ENCODE data around the gene RNF187.

RNF187 gene

GRCh38 chr1:228510101-228510802 lies 23.1 kb downstream of the RNF187 start:
- Mint-ChIP-seq H3K27ac (ENCODE audit: low read depth) (no peak overlapping the region), H3K36me3 (ENCODE audit: insufficient read depth) (peaks cover 2% of the 10 kb centered on the region), H3K9me3 (no peaks in the 10 kb centered on the region), H3K4me1 (no peaks in the 10 kb centered on the region), H3K4me3 (no peak overlapping the region), H3K27me3 (peaks cover 1% of the 10 kb centered on the region)
- DNase-seq (ENCODE audit: low spot score in 2 of 2) (no peak), ATAC-seq (replicated peaks; ENCODE audit: extremely low read depth, poor library complexity, severe bottlenecking) (no peak)

GRCh38 chr1:228510803-228511413 lies 23.7 kb downstream of the RNF187 start:
- Mint-ChIP-seq H3K27me3 (peaks cover 8% of the 10 kb centered on the region), H3K36me3 (ENCODE audit: insufficient read depth) (peaks cover 2% of the 10 kb centered on the region), H3K27ac (ENCODE audit: low read depth) (no peak overlapping the region), H3K4me3 (no peak overlapping the region), H3K4me1 (no peaks in the 10 kb centered on the region), H3K9me3 (no peaks in the 10 kb centered on the region)
- ATAC-seq (replicated peaks; ENCODE audit: extremely low read depth, poor library complexity, severe bottlenecking): no peak
- no peak for DNase-seq (ENCODE audit: low spot score in 2 of 2)

- DNase-seq (ENCODE audit: low spot score in 2 of 2): no peak
- peaks cover 17% of the 10 kb centered on the region for H3K27me3 Mint-ChIP-seq
- H3K4me1 Mint-ChIP-seq: no peaks in the 10 kb centered on the region
- no peak for ATAC-seq (replicated peaks; ENCODE audit: extremely low read depth, poor library complexity, severe bottlenecking)
- H3K4me3 Mint-ChIP-seq: no peak overlapping the region
- no peak overlapping the region for H3K27ac Mint-ChIP-seq (ENCODE audit: low read depth)
- peaks cover 2% of the 10 kb centered on the region for H3K36me3 Mint-ChIP-seq (ENCODE audit: insufficient read depth)
- no peaks in the 10 kb centered on the region for H3K9me3 Mint-ChIP-seq
Observed at GRCh38 chr1:228511546-228512445, 24.6 kb downstream of the RNF187 start.

- H3K36me3 Mint-ChIP-seq (ENCODE audit: insufficient read depth): no peaks in the 10 kb centered on the region
- H3K27ac Mint-ChIP-seq (ENCODE audit: low read depth): no peak overlapping the region
- H3K4me3 Mint-ChIP-seq: no peak overlapping the region
- DNase-seq (ENCODE audit: low spot score in 2 of 2): no peak
- no peak for ATAC-seq (replicated peaks; ENCODE audit: extremely low read depth, poor library complexity, severe bottlenecking)
- H3K9me3 Mint-ChIP-seq: no peaks in the 10 kb centered on the region
- peaks cover 27% of the 10 kb centered on the region for H3K27me3 Mint-ChIP-seq
- H3K4me1 Mint-ChIP-seq: no peaks in the 10 kb centered on the region
Observed at GRCh38 chr1:228512781-228513198, 25.6 kb downstream of the RNF187 start.

GRCh38 chr1:228513236-228513900 lies 26.2 kb downstream of the RNF187 start:
- Mint-ChIP-seq H3K27ac (ENCODE audit: low read depth) (no peak overlapping the region), H3K36me3 (ENCODE audit: insufficient read depth) (no peaks in the 10 kb centered on the region), H3K9me3 (no peaks in the 10 kb centered on the region), H3K4me3 (no peak overlapping the region), H3K4me1 (no peaks in the 10 kb centered on the region), H3K27me3 (peaks cover 33% of the 10 kb centered on the region)
- DNase-seq (ENCODE audit: low spot score in 2 of 2) (no peak), ATAC-seq (replicated peaks; ENCODE audit: extremely low read depth, poor library complexity, severe bottlenecking) (no peak)

GRCh38 chr1:228514421-228514820 lies 27.2 kb downstream of the RNF187 start:
- no peak for ATAC-seq (replicated peaks; ENCODE audit: extremely low read depth, poor library complexity, severe bottlenecking)
- H3K4me3 Mint-ChIP-seq: no peak overlapping the region
- DNase-seq (ENCODE audit: low spot score in 2 of 2): no peak
- no peaks in the 10 kb centered on the region for H3K36me3 Mint-ChIP-seq (ENCODE audit: insufficient read depth)
- no peak overlapping the region for H3K27ac Mint-ChIP-seq (ENCODE audit: low read depth)
- no peaks in the 10 kb centered on the region for H3K9me3 Mint-ChIP-seq
- peaks cover 43% of the 10 kb centered on the region for H3K27me3 Mint-ChIP-seq
- H3K4me1 Mint-ChIP-seq: no peaks in the 10 kb centered on the region

- ATAC-seq (replicated peaks; ENCODE audit: extremely low read depth, poor library complexity, severe bottlenecking) (no peak), DNase-seq (ENCODE audit: low spot score in 2 of 2) (no peak)
- H3K4me3 Mint-ChIP-seq: no peak overlapping the region
- H3K4me1 Mint-ChIP-seq: no peaks in the 10 kb centered on the region
- no peak overlapping the region for H3K27ac Mint-ChIP-seq (ENCODE audit: low read depth)
- H3K36me3 Mint-ChIP-seq (ENCODE audit: insufficient read depth): no peaks in the 10 kb centered on the region
- H3K27me3 Mint-ChIP-seq: peaks cover 52% of the 10 kb centered on the region
- no peaks in the 10 kb centered on the region for H3K9me3 Mint-ChIP-seq
Observed at GRCh38 chr1:228515200-228515834, 28.1 kb downstream of the RNF187 start.

GRCh38 chr1:228517655-228518054 lies 30.5 kb downstream of the RNF187 start:
- no peaks in the 10 kb centered on the region for H3K4me1 Mint-ChIP-seq
- no peak for DNase-seq (ENCODE audit: low spot score in 2 of 2)
- no peak overlapping the region for H3K4me3 Mint-ChIP-seq

GRCh38 chr1:228527596-228527995 lies 40.4 kb downstream of the RNF187 start:
- no peak overlapping the region for H3K4me3 Mint-ChIP-seq
- peaks cover 6% of the 10 kb centered on the region for H3K36me3 Mint-ChIP-seq (ENCODE audit: insufficient read depth)
- DNase-seq (ENCODE audit: low spot score in 2 of 2) (no peak), ATAC-seq (replicated peaks; ENCODE audit: extremely low read depth, poor library complexity, severe bottlenecking) (no peak)
- no peaks in the 10 kb centered on the region for H3K4me1 Mint-ChIP-seq
- H3K9me3 Mint-ChIP-seq: no peaks in the 10 kb centered on the region
- H3K27me3 Mint-ChIP-seq: peaks cover 85% of the 10 kb centered on the region
- H3K27ac Mint-ChIP-seq (ENCODE audit: low read depth): no peak overlapping the region

More at GRCh38 chr1:228517655-228518054, 30.5 kb downstream of the RNF187 start:
- no peaks in the 10 kb centered on the region for H3K36me3 Mint-ChIP-seq (ENCODE audit: insufficient read depth)
- no peaks in the 10 kb centered on the region for H3K9me3 Mint-ChIP-seq
- ATAC-seq (replicated peaks; ENCODE audit: extremely low read depth, poor library complexity, severe bottlenecking): no peak
- no peak overlapping the region for H3K27ac Mint-ChIP-seq (ENCODE audit: low read depth)
- peaks cover 52% of the 10 kb centered on the region for H3K27me3 Mint-ChIP-seq

- peaks cover 88% of the 10 kb centered on the region for H3K27me3 Mint-ChIP-seq
- no peaks in the 10 kb centered on the region for H3K9me3 Mint-ChIP-seq
- H3K36me3 Mint-ChIP-seq (ENCODE audit: insufficient read depth): peaks cover 6% of the 10 kb centered on the region
- DNase-seq (ENCODE audit: low spot score in 2 of 2) (no peak), ATAC-seq (replicated peaks; ENCODE audit: extremely low read depth, poor library complexity, severe bottlenecking) (no peak)
- H3K4me1 Mint-ChIP-seq: no peaks in the 10 kb centered on the region
- no peak overlapping the region for H3K27ac Mint-ChIP-seq (ENCODE audit: low read depth)
- no peak overlapping the region for H3K4me3 Mint-ChIP-seq
Observed at GRCh38 chr1:228528612-228529011, 41.4 kb downstream of the RNF187 start.

GRCh38 chr1:228530086-228530758 lies 43.0 kb downstream of the RNF187 start:
- no peak for ATAC-seq (replicated peaks; ENCODE audit: extremely low read depth, poor library complexity, severe bottlenecking)
- H3K9me3 Mint-ChIP-seq: no peaks in the 10 kb centered on the region
- H3K4me1 Mint-ChIP-seq: no peaks in the 10 kb centered on the region
- peaks cover 6% of the 10 kb centered on the region for H3K36me3 Mint-ChIP-seq (ENCODE audit: insufficient read depth)
- no peak overlapping the region for H3K4me3 Mint-ChIP-seq
- DNase-seq (ENCODE audit: low spot score in 2 of 2): no peak
- peaks cover 88% of the 10 kb centered on the region for H3K27me3 Mint-ChIP-seq
- H3K27ac Mint-ChIP-seq (ENCODE audit: low read depth): no peak overlapping the region
